Endodermal cell (in vitro differentiated cells): Measurements from ENCODE around the gene SRPK3. TPM values are rescaled to one million over a fixed set of nuclear protein-coding genes. Genes with fewer than 3 reads are reported as not detected.
A peak's percentile ranks its signal among the peaks of the same experiment; 100 is the strongest.

Experiments used
- DNase-seq: peaks from one replicate; pipeline ENCODE4 v3.0.0-alpha.2; 2017
- H3K27ac ChIP-seq: 2 replicates; pipeline ENCODE4 v1.5.1; 2013; ENCODE audit warnings: mild to moderate bottlenecking, low read depth, low read length, moderate library complexity
- H3K27me3 ChIP-seq: 2 replicates; pipeline ENCODE4 v1.6.1; 2013; ENCODE audit warnings: mild to moderate bottlenecking, low read length, moderate library complexity; ENCODE audit not compliant: insufficient read depth, control insufficient read depth, poor library complexity, severe bottlenecking
- H3K36me3 ChIP-seq: 2 replicates; pipeline ENCODE4 v1.7.0; 2013; ENCODE audit warnings: mild to moderate bottlenecking, low read length, moderate library complexity; ENCODE audit not compliant: control insufficient read depth, insufficient read depth
- H3K4me1 ChIP-seq: one replicate; pipeline ENCODE4 v1.7.0; 2013; ENCODE audit warnings: low read length; ENCODE audit not compliant: control insufficient read depth, insufficient read depth
- H3K4me3 ChIP-seq: 2 replicates; pipeline ENCODE4 v1.5.1; 2013; ENCODE audit warnings: mild to moderate bottlenecking, low read length, moderate library complexity
- H3K9ac ChIP-seq: 2 replicates; pipeline ENCODE4 v1.6.1; 2013; ENCODE audit warnings: mild to moderate bottlenecking, low read length, moderate library complexity; ENCODE audit not compliant: poor library complexity, severe bottlenecking; ENCODE audit errors: extremely low read depth
- H3K9me3 ChIP-seq: 2 replicates; pipeline ENCODE4 v1.6.1; 2013; ENCODE audit warnings: mild to moderate bottlenecking, low read length, moderate library complexity; ENCODE audit not compliant: control insufficient read depth
- H3K27ac Mint-ChIP-seq: 2 replicates; pipeline ENCODE4 v1.8.0; 2020; ENCODE audit warnings: mixed read lengths
- H3K27me3 Mint-ChIP-seq: 2 replicates; pipeline ENCODE4 v1.8.0; 2021; ENCODE audit warnings: mild to moderate bottlenecking, mixed read lengths; ENCODE audit not compliant: insufficient read depth
- H3K36me3 Mint-ChIP-seq: 2 replicates; pipeline ENCODE4 v1.8.0; 2020; ENCODE audit warnings: low read depth, mixed read lengths
- H3K4me1 Mint-ChIP-seq: 2 replicates; pipeline ENCODE4 v1.8.0; 2020; ENCODE audit warnings: mixed read lengths
- H3K4me3 Mint-ChIP-seq: 2 replicates; pipeline ENCODE4 v1.8.0; 2020; ENCODE audit warnings: mild to moderate bottlenecking, moderate library complexity, mixed read lengths
- H3K9me3 Mint-ChIP-seq: 2 replicates; pipeline ENCODE4 v1.8.0; 2020; ENCODE audit warnings: mild to moderate bottlenecking, mixed read lengths
- WGBS, 2 experiments: methylation state at CpG; one replicate each; pipeline versions ENCODE4 v1.1.5 to v1.1.7; 2013; ENCODE audit warnings: missing lambda C conversion rate in 2 of 2, mixed read lengths in 1 of 2; ENCODE audit not compliant: insufficient coverage in 1 of 2, insufficient read length in 1 of 2; 5-methylcytosine and 5-hydroxymethylcytosine counted together
- total RNA-seq, 2 donors: library from RNA; stranded (reverse); fragmentation: NEBNext Ultra II Directional in 1 of 2; extraction: Animal tissue kit (Norgen Biotek cat#: 25700) in 1 of 2; gene quantifications; 2 replicates in 1 of 2; 3 replicates in 1 of 2; pipeline ENCODE4 v1.2.1, GENCODE V29; 2021
- TF ChIP-seq, protein P1 (sequence below): fragments of 200-600 bp; sonication (generic); conservative IDR thresholded peaks from 2 replicates; pipeline ENCODE4 v1.5.0; 2021; ENCODE audit warnings: antibody characterized with exemption, mild to moderate bottlenecking

SRPK3 gene
- total RNA-seq, 2 donors from 2014 or later = not detected

DNA sequence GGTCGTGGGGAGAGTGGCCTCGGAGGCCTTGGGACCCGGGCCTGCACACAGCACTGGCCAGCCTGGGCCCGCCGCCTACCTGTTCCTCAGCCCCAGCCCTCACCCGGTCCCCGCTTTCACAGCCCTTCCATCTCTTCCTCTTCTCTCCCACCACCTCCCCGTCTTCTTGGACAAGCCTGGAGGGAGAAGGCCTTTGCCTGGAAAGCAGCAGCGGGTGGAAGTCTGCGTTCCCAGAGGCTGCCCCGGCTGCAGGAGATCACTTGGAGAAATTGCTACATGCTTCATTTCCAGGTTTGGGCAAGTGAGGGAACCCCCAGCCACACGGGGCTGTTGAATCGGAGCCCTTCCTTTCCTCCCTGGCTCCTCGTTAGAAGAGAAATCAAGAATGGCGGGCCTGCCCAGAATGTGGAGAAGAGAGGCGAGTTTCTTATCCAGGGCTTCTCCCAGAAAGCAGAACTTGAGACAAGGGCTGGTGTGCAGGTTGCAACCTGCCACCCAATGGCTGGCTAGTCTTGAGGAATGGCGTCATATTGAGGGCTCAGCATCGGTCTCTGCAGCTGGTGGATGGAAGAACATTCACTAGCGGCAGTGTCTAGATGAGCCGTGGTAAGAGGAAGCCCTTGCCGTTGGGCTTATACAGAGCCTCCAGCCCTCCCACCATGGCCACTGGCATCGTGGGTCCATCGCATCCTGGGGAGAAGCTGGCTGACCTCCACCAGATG lies 50.7 kb downstream of the SRPK3 start:
- no peaks in the 10 kb centered on the region for H3K27me3 ChIP-seq
- Mint-ChIP-seq H3K4me1 (peaks cover 12% of the 10 kb centered on the region), H3K27me3 (peaks cover 6% of the 10 kb centered on the region), H3K27ac (no peak overlapping the region), H3K36me3 (peaks cover 5% of the 10 kb centered on the region), H3K9me3 (peaks cover 55% of the 10 kb centered on the region), H3K4me3 (peak overlapping the region; percentile 45)
- H3K9me3 ChIP-seq = no peaks in the 10 kb centered on the region
- no peak overlapping the region for H3K4me3 ChIP-seq
- no peaks in the 10 kb centered on the region for H3K36me3 ChIP-seq
- no peak overlapping the region for H3K9ac ChIP-seq
- TF ChIP-seq, protein P1, sequence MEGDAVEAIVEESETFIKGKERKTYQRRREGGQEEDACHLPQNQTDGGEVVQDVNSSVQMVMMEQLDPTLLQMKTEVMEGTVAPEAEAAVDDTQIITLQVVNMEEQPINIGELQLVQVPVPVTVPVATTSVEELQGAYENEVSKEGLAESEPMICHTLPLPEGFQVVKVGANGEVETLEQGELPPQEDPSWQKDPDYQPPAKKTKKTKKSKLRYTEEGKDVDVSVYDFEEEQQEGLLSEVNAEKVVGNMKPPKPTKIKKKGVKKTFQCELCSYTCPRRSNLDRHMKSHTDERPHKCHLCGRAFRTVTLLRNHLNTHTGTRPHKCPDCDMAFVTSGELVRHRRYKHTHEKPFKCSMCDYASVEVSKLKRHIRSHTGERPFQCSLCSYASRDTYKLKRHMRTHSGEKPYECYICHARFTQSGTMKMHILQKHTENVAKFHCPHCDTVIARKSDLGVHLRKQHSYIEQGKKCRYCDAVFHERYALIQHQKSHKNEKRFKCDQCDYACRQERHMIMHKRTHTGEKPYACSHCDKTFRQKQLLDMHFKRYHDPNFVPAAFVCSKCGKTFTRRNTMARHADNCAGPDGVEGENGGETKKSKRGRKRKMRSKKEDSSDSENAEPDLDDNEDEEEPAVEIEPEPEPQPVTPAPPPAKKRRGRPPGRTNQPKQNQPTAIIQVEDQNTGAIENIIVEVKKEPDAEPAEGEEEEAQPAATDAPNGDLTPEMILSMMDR = no peak
- 77 to 90% methylated on average over 2 to 18 of the region's 23 CpGs for WGBS, 2 experiments
- no peak overlapping the region for H3K27ac ChIP-seq
- no peaks in the 10 kb centered on the region for H3K4me1 ChIP-seq
- peak; percentile 61 for DNase-seq

DNA sequence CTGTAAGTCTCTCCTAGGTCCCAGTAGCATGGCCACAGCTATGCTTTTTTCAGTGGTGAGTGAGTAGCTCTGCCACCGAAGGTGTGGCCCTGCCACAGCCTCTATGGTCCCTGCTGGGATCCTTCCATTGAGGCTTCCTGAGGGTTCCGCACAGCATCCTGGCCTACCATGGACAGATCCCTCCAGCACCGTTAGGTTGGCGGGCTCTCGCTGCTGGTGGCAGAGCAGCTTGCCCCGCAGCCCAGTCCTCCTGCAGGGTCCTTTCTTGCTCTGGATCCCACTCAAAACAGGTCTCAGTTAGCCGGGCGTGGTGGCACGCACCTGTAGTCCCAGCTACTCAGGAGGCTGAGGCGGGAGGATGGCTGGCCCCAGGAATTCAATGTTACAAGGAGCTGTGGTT lies 51.9 kb downstream of the SRPK3 start:
- H3K36me3 Mint-ChIP-seq = no peaks in the 10 kb centered on the region
- TF ChIP-seq, protein P1 = no peak
- Histone ChIP-seq H3K4me1 (no peaks in the 10 kb centered on the region), H3K4me3 (no peak overlapping the region), H3K9me3 (no peaks in the 10 kb centered on the region), H3K27me3 (no peaks in the 10 kb centered on the region), H3K36me3 (no peaks in the 10 kb centered on the region), H3K9ac (no peak overlapping the region), H3K27ac (no peak overlapping the region)
- 89 to 94% methylated on average over 3 to 10 of the region's 10 CpGs for WGBS, 2 experiments
- H3K4me1 Mint-ChIP-seq = peaks cover 1% of the 10 kb centered on the region
- peak; percentile 64 for DNase-seq
- no peak overlapping the region for H3K4me3 Mint-ChIP-seq
- H3K9me3 Mint-ChIP-seq = peaks cover 51% of the 10 kb centered on the region
- H3K27ac Mint-ChIP-seq = no peak overlapping the region
- peaks cover 6% of the 10 kb centered on the region for H3K27me3 Mint-ChIP-seq

Other genes with a start within 250 kb of the SRPK3 start
- 10 to 100 TPM; 17.1 to 20.8 TPM for gene CCNQ, start 181.9 kb upstream of the SRPK3 start, total RNA-seq
- gene DUSP9, start 133.8 kb upstream of the SRPK3 start, total RNA-seq = under 1 TPM; 0.18 to 0.31 TPM
- 10 to 100 TPM in 1 of 2 donors, 1 to 10 TPM in 1; 2.8 to 12.9 TPM for gene PNCK, start 107.2 kb upstream of the SRPK3 start, total RNA-seq
- 100 to 1,000 TPM in 1 of 2 donors, 10 to 100 TPM in 1; 57.6 to 121 TPM for gene SLC6A8, start 93.1 kb upstream of the SRPK3 start, total RNA-seq
- 100 to 1,000 TPM; 192 to 206 TPM for gene BCAP31, start 56.7 kb upstream of the SRPK3 start, total RNA-seq
- gene ABCD1, start 56.2 kb upstream of the SRPK3 start, total RNA-seq = 10 to 100 TPM; 17.9 to 18.2 TPM
- 1 to 10 TPM; 1.1 TPM for gene PLXNB3, start 16.8 kb upstream of the SRPK3 start, total RNA-seq
- 10 to 100 TPM; 39.5 to 45.0 TPM for gene IDH3G, start 13.3 kb downstream of the SRPK3 start, total RNA-seq
- gene SSR4, start 13.6 kb downstream of the SRPK3 start, total RNA-seq = 100 to 1,000 TPM; 220 to 236 TPM
- 10 to 100 TPM; 30.1 to 68.3 TPM for gene PDZD4, start 49.5 kb downstream of the SRPK3 start, total RNA-seq
- gene L1CAM, start 105.1 kb downstream of the SRPK3 start, total RNA-seq = 10 to 100 TPM in 1 of 2 donors, 1 to 10 TPM in 1; 7.5 to 29.0 TPM
- not detected for gene AVPR2, start 123.6 kb downstream of the SRPK3 start, total RNA-seq
- gene ARHGAP4, start 145.2 kb downstream of the SRPK3 start, total RNA-seq = 10 to 100 TPM; 56.0 to 65.0 TPM
- 10 to 100 TPM; 91.6 to 99.3 TPM for gene NAA10, start 154.0 kb downstream of the SRPK3 start, total RNA-seq
- 10 to 100 TPM; 12.0 to 17.5 TPM for gene RENBP, start 163.6 kb downstream of the SRPK3 start, total RNA-seq
- 100 to 1,000 TPM in 1 of 2 donors, 10 to 100 TPM in 1; 93.4 to 112 TPM for gene HCFC1, start 190.8 kb downstream of the SRPK3 start, total RNA-seq
- 1 to 10 TPM; 4.8 to 8.1 TPM for gene TMEM187, start 191.7 kb downstream of the SRPK3 start, total RNA-seq
- gene IRAK1, start 238.9 kb downstream of the SRPK3 start, total RNA-seq = 10 to 100 TPM; 61.1 to 73.9 TPM